Right cardiac atrium (tissue), 5 donors: ENCODE results near the gene PAPLN. TPM values are rescaled to one million over a fixed set of nuclear protein-coding genes. Genes with fewer than 3 reads are reported as not detected.

Experiments
- ATAC-seq, 2 donors: fragments of 200-7000 bp; cut with Tn5 transposase; one replicate each; pipeline versions ENCODE4 v1.8.0 to v1.9.1; 2020; ENCODE audit warnings: moderate library complexity in 2 of 2, mild to moderate bottlenecking in 1 of 2
- DNase-seq, 3 donors: peaks; one replicate each; pipeline ENCODE4 v3.0.0-alpha.2; 2020
- H3K27ac ChIP-seq: one replicate; pipeline ENCODE4 v1.5.1; 2013; ENCODE audit warnings: mild to moderate bottlenecking, low read length, control low read depth, moderate library complexity
- H3K27me3 ChIP-seq: one replicate; pipeline ENCODE4 v1.6.1; 2013; ENCODE audit not compliant: control insufficient read depth, insufficient read depth
- H3K4me1 ChIP-seq: one replicate; pipeline ENCODE4 v1.6.1; 2013; ENCODE audit warnings: low read length; ENCODE audit not compliant: control insufficient read depth, insufficient read depth
- H3K4me3 ChIP-seq: one replicate; pipeline ENCODE4 v1.5.1; 2013; ENCODE audit warnings: low read length, control low read depth
- H3K9me3 ChIP-seq: one replicate; pipeline ENCODE4 v1.6.1; 2013; ENCODE audit warnings: low read length; ENCODE audit not compliant: control insufficient read depth
- WGBS: extraction: QIAGEN DNeasy Blood & Tissue Kit; methylation state at CpG from one replicate; pipeline ENCODE4 v1.1.7; 2013; 5-methylcytosine and 5-hydroxymethylcytosine counted together
- intact Hi-C, 4 donors: fragments of 100-400 bp; cut with DNase I; formaldehyde crosslinking; loops; one replicate each; pipeline versions ENCODE4 v1.11.0 to v1.14.0; 2022 to 2023
- polyA plus RNA-seq: library from polyadenylated mRNA; stranded (reverse); fragments of 200-250 nt; gene quantifications from one replicate; pipeline ENCODE4 v1.2.3, GENCODE V29; 2013
- total RNA-seq, 4 donors: library from RNA; stranded (reverse); fragmentation: NEBNext Ultra II Directional; extraction: Animal tissue kit (Norgen Biotek cat#: 25700); gene quantifications; one replicate each; pipeline ENCODE4 v1.2.1, GENCODE V29; 2021
- donor health status: healthy with polysubstance abuse.
- donor health status: DM: no; HTN: yes; CAD: no.
- donor health status: DM: no; HTN: no; CAD: no.
- donor health status: DM: no; HTN: yes; CAD: no; lungs with severe emphysema.
- donor health status: DM: yes; HTN: yes; CAD: no.

Gene PAPLN
- total and polyA plus RNA-seq, 5 donors = 2.9 to 13.5 (median 6.1) TPM

DNA sequence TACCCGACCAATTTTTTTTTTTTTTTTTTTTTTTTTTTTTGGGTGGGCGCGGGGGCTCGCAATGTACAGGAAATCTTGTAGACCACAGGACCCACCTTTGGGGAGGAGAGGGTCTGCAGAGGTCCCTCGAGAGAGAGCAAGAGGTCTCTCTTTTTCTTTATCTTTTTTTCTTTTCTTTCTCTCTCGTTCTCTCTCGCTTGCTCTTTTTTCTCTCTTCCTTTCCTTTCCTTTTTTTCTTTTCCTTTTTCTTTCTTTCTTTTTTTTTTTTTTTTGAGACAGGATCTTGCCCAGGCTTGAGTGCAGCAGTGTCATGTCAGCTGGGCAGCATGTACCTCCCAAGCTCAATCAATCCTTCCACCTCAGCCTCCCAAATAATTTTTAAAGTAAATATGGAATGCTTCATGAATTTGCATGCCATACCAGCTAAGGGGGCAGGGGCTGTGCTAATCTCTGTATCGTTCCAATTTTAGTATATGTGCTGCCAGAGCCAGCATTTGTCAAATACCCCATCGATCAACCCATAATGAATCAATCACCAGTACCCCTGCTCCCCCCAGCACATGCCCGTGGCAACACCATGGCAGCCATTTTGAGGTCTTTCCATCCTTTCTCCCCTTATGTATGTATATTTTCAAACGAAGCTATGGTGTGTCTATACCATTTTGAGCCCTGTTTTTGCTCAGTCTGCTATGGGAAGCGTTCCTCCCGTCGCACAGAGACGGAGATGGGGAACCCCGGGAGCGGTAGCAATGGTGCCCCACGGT is 9.3 kb downstream of the PAPLN start:
- intact Hi-C loops = no loop called here
- H3K27me3 ChIP-seq = no peaks in the 10 kb centered on the region
- 76% methylated on average over 18 of the region's 18 CpGs for WGBS
- no peak for DNase-seq
- ATAC-seq = no peak
- no peaks in the 10 kb centered on the region for H3K9me3 ChIP-seq
- H3K4me3 ChIP-seq = peak overlapping the region; percentile 67
- H3K4me1 ChIP-seq = peaks cover 2% of the 10 kb centered on the region
- H3K27ac ChIP-seq = no peak overlapping the region

DNA sequence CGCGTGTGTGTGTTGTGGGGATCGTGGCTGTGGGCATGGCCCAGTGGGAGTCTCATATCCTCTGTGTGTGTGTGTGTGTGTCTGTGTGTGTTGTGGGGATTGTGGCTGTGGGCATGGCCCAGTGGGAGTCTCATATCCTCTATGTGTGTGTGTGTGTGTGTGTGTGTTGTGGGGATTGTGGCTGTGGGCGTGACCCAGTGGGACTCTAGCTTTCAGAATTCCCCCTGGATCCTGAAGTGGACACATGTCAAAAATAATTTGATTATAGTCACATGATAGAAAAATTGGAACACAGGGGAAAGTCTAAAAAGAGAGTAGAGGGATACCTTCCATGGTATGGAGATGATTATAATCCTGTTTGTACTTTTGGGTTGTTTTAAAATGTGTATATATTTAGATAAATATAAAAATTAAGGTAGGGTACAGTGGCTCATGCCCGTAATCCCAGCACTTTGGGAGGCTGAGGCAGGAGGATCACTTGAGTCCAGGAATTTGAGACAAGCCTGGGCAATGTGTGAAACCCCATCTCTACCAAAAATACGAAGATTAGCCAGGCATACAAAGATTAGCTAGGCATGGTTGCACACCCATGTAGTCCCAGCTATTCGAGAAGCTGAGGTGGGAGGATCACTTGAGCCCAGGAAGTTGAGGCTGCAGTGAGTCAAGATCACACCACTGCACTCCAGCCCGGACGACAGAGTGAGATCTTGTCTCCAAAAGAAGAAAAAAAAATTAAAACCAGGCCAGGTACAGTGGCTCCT is 11.0 kb downstream of the PAPLN start:
- Histone ChIP-seq H3K27me3 (no peaks in the 10 kb centered on the region), H3K9me3 (no peaks in the 10 kb centered on the region), H3K4me3 (no peak overlapping the region), H3K4me1 (peaks cover 2% of the 10 kb centered on the region), H3K27ac (no peak overlapping the region)
- 68% methylated on average over 9 of the region's 9 CpGs for WGBS
- intact Hi-C loops = no loop called here
- no peak for ATAC-seq
- DNase-seq = no peak

DNA sequence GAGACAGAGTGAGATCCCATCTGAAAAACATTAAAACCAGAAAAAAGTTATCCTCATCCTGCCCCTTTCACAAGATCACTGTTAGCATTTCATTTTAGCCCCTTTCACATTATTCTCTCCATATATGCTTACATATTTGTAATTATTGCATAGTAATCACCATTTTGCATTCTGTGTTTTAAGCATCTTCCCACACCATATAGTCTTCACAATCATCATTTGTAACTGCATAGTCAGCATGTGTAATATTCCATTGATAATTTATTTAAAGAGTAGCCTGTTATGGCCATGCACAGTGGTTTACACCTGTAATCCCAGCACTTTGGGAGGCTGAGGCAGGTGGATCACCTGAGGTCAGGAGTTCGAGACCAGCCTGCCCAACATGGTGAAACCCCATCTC is 11.8 kb downstream of the PAPLN start:
- no peaks in the 10 kb centered on the region for H3K27me3 ChIP-seq
- intact Hi-C loops = no loop called here
- 98% methylated on average over 1 of the region's 1 CpG for WGBS
- H3K4me1 ChIP-seq = peaks cover 2% of the 10 kb centered on the region
- DNase-seq (no peak), ATAC-seq (no peak)
- no peaks in the 10 kb centered on the region for H3K9me3 ChIP-seq
- no peak overlapping the region for H3K27ac ChIP-seq
- no peak overlapping the region for H3K4me3 ChIP-seq

DNA sequence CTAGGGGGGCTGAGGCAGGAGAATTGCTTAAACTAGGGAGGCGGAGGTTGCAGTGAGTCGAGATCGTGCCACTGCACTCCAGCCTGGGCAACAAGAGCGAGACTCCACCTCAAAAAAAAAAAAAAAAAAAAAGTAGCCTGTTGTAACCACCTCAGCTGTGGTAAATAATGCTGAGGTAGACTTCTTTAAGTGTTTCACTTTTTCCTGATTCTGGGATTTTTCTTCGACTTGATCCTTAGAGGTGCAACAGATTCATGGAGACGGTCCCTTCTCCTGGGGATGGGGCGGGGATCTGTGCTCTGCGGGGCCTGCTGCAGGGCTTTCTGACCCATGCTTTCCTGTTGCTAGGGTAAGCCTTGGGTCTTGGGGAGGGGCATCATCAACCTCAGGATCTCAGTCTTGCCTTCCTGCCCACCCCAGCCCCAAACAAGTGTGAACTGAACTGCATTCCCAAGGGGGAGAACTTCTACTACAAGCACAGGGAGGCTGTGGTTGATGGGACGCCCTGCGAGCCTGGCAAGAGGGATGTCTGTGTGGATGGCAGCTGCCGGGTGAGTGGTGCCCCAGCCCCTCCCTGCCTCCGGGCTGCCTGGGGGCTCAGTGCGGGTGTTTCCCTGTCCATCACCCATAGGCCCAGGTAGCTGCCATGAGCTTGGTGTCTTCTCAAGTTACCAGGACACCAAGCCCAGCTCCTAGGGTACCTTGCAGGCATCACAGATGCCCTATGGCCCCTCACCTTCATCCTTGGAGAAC is 12.4 kb downstream of the PAPLN start:
- peaks cover 2% of the 10 kb centered on the region for H3K4me1 ChIP-seq
- ATAC-seq (no peak), DNase-seq (no peak)
- H3K27ac ChIP-seq = no peak overlapping the region
- H3K4me3 ChIP-seq = no peak overlapping the region
- WGBS = 90% methylated on average over 13 of the region's 13 CpGs
- no peaks in the 10 kb centered on the region for H3K27me3 ChIP-seq
- intact Hi-C loops = no loop called here
- H3K9me3 ChIP-seq = no peaks in the 10 kb centered on the region

DNA sequence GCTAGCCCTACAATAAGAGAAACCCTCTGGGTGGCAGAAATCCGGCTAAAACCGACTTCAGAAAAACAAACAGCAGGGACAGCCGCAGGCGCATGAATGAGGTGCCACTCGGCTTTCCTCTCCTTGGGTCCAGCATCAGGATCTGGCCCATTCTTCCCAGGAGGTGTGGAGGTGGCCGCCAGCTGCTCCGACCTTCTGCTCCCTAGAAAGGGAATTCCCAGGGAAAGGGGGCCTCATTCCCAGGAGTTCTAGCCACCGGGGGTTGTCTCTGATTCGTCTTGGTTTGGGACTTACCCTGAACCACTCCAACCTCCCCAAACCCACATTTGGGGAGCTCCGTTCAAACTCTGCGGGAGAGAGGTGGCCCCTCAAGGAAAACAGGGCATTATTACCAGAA is 13.0 kb downstream of the PAPLN start:
- no peaks in the 10 kb centered on the region for H3K9me3 ChIP-seq
- ATAC-seq (no peak), DNase-seq (no peak)
- WGBS = 89% methylated on average over 11 of the region's 11 CpGs
- intact Hi-C loops = no loop called here
- H3K27ac ChIP-seq = no peak overlapping the region
- no peaks in the 10 kb centered on the region for H3K27me3 ChIP-seq
- H3K4me3 ChIP-seq = no peak overlapping the region
- H3K4me1 ChIP-seq = peaks cover 2% of the 10 kb centered on the region

DNA sequence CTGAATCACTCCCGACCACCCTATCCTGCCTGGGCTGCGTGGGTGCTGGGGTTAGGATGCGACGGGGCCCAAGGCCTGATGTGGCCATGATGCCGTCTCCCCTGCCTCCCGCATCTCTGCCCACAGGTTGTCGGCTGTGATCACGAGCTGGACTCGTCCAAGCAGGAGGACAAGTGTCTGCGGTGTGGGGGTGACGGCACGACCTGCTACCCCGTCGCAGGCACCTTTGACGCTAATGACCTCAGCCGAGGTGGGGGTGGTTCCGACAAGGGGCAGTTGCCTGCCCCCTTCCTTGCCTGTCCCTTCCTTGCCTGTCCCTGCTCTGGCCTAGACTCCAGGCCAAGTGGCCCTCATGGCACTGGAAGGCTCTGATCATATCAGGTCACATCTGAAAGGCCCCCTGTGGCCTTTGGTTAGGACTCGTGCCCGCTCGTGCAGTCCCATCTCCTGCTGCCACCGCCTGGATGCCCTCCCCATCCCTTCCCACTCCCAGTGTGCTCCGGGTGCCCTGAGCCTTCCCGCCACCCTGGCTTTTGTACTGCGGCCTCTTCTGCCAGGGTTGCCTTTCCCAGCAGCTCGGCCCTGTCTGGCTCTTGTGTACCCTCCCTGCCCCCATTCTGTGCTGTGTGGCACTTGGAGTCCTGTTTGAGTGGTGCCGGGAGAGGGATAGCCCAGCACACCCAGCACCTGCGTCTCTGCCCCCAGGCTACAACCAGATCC is 13.6 kb downstream of the PAPLN start:
- intact Hi-C loops = no loop called here
- DNase-seq = peak in 1 of 3 donors; percentile 54

DNA sequence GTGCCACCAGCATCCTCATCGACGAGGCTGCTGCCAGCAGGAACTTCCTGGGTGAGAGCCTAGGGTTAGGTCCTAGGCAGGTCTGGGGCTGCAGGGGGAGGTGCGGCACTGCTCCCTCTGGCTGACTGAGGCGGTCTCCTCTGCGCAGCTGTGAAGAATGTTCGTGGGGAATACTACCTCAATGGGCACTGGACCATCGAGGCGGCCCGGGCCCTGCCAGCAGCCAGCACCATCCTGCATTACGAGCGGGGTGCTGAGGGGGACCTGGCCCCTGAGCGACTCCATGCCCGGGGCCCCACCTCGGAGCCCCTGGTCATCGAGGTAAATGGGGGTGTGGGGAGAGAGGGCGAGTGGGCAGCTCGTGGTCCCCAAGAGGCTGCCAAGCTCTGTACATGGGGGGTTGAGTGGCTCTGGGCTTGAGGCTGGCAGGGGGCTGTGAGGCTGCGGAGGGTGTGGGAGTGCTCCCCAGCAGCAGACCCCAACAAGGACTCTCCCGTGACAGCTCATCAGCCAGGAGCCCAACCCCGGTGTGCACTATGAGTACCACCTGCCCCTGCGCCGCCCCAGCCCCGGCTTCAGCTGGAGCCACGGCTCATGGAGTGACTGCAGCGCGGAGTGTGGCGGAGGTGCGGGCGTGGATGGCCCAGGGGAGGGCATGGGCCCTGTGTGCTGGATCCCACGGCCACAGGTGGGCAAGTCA is 14.4 kb downstream of the PAPLN start:
- no peak overlapping the region for H3K4me3 ChIP-seq
- ATAC-seq (no peak), DNase-seq (no peak)
- WGBS = 95% methylated on average over 30 of the region's 30 CpGs
- intact Hi-C loops = no loop called here
- no peak overlapping the region for H3K27ac ChIP-seq
- no peaks in the 10 kb centered on the region for H3K4me1 ChIP-seq
- H3K27me3 ChIP-seq = no peaks in the 10 kb centered on the region
- no peaks in the 10 kb centered on the region for H3K9me3 ChIP-seq

More for the DNA sequence above, 13.6 kb downstream of the PAPLN start:
- H3K4me1 ChIP-seq = no peaks in the 10 kb centered on the region
- H3K4me3 ChIP-seq = no peak overlapping the region
- no peaks in the 10 kb centered on the region for H3K9me3 ChIP-seq
- no peaks in the 10 kb centered on the region for H3K27me3 ChIP-seq
- 93% methylated on average over 27 of the region's 27 CpGs for WGBS
- ATAC-seq = no peak
- no peak overlapping the region for H3K27ac ChIP-seq

DNA sequence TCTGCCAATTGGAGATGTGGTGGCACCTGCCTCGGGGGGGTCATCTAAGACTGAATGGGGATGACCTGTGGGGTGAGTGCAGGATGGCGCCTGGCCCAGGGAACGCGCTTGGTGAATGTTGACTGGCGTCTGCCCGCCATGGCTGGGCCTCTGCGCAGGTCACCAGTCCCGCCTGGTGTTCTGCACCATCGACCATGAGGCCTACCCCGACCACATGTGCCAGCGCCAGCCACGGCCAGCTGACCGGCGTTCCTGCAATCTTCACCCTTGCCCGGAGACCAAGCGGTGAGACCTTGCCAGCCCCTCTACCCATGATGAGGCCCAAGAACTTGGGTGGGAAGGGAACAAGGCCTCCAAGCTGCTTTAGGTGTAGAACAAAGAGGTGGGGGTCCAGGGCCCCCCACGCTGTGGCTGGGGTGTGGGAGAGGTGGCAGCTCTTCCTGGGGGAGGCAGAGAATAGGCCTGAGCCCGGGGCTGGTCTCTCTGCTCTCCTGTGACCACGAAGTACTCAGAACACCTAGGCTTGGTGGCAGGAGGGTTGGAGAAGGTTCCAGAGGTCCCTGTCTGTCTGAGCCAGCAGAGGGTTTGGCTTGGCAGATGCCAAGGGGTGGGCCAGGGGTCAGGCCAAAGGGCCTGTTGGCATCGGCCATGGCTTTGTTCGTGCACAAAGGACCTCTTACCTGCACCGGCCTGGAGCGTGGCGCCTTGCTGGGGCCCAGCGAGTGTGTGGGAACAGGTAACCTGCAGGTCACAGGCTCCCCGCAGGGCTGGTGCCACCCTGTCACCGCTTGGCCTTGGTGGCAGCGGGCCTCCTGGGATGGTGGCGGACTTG is 15.4 kb downstream of the PAPLN start:
- Histone ChIP-seq H3K27ac (no peak overlapping the region), H3K9me3 (no peaks in the 10 kb centered on the region), H3K4me3 (no peak overlapping the region), H3K4me1 (no peaks in the 10 kb centered on the region), H3K27me3 (no peaks in the 10 kb centered on the region)
- WGBS = 92% methylated on average over 29 of the region's 29 CpGs
- no peak for ATAC-seq
- peak in 1 of 3 donors; percentile 52 for DNase-seq
- intact Hi-C loops = no loop called here

DNA sequence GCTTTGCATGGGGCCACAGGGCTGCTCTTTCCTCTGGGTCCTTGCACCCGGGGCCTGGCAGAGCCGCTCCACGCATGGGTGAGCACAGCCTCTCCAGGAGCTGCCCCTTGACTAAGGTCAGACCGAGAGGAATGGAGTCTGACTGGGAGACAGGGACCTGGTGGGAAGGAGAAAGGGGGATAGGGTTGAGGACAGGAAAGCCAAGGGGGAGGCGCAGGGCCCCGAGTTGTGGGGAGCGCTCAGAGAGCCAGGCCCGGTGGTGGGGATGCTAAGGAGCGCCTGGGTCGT is 16.0 kb downstream of the PAPLN start:
- ATAC-seq = no peak
- intact Hi-C loops = no loop called here
- Histone ChIP-seq H3K4me3 (no peak overlapping the region), H3K27ac (no peak overlapping the region), H3K9me3 (no peaks in the 10 kb centered on the region), H3K27me3 (no peaks in the 10 kb centered on the region), H3K4me1 (no peaks in the 10 kb centered on the region)
- no peak for DNase-seq
- WGBS = 93% methylated on average over 10 of the region's 10 CpGs

DNA sequence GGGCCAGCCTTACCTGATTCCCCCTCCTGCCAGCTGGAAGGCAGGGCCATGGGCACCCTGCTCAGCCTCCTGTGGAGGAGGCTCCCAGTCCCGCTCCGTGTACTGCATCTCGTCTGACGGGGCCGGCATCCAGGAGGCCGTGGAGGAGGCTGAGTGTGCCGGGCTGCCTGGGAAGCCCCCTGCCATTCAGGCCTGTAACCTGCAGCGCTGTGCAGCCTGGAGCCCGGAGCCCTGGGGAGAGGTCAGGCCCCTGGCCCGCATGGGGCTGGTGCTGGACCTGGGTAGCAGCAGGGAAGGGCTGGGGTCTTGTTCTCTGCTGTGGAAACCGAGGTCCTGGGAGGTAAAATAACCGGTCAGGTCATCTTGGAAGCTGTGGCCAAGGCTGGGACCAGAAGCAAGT is 16.4 kb downstream of the PAPLN start:
- DNase-seq (no peak), ATAC-seq (peak in 1 of 2 donors; percentile 15)
- no peaks in the 10 kb centered on the region for H3K27me3 ChIP-seq
- H3K9me3 ChIP-seq = no peaks in the 10 kb centered on the region
- WGBS = 95% methylated on average over 12 of the region's 12 CpGs
- no peaks in the 10 kb centered on the region for H3K4me1 ChIP-seq
- no peak overlapping the region for H3K4me3 ChIP-seq
- intact Hi-C loops = no loop called here
- H3K27ac ChIP-seq = no peak overlapping the region
